Right lobe of liver (tissue), 6 donors: ENCODE data around the gene CORO2B. TPM values are rescaled to one million over a fixed set of nuclear protein-coding genes. Genes with fewer than 3 reads are reported as not detected.

Experiments used
- ATAC-seq, 4 donors: fragments of 200-7000 bp; cut with Tn5 transposase; one replicate each; pipeline ENCODE4 v1.9.1; 2020; ENCODE audit warnings: mild to moderate bottlenecking in 4 of 4, moderate library complexity in 4 of 4
- DNase-seq, 3 donors: peaks; one replicate each; pipeline ENCODE4 v3.0.0-alpha.2; 2020
- H3K27ac ChIP-seq, 3 donors: fragments of 200-600 bp; one replicate each; pipeline ENCODE4 v1.8.0; 2022
- H3K27me3 ChIP-seq, 2 donors: fragments of 200-600 bp; one replicate each; pipeline ENCODE4 v1.8.0; 2022
- H3K36me3 ChIP-seq, 4 donors: fragments of 200-600 bp; sonication (generic) in 1 of 4; one replicate each; pipeline versions ENCODE4 v1.5.1 to v1.8.0; 2017 to 2022; ENCODE audit warnings: control low read depth in 1 of 4
- H3K4me1 ChIP-seq, 4 donors: fragments of 200-600 bp; sonication (generic) in 1 of 4; one replicate each; pipeline versions ENCODE4 v1.5.1 to v1.8.0; 2017 to 2022; ENCODE audit warnings: control low read depth in 1 of 4
- H3K4me3 ChIP-seq, 3 donors: fragments of 200-600 bp; one replicate each; pipeline ENCODE4 v1.8.0; 2022
- H3K9me3 ChIP-seq, 4 donors: fragments of 200-600 bp; sonication (generic) in 1 of 4; one replicate each; pipeline versions ENCODE4 v1.5.1 to v1.8.0; 2017 to 2022; ENCODE audit warnings: control low read depth in 1 of 4
- CTCF ChIP-seq, 4 donors: fragments of 200-600 bp in 3 of 4; fragments of 450-650 bp in 1 of 4; IDR thresholded peaks; one replicate each; pipeline versions ENCODE4 v1.5.1 to v1.8.0; 2016 to 2022; ENCODE audit warnings: antibody characterized with exemption in 4 of 4, mild to moderate bottlenecking in 2 of 4
- POLR2A ChIP-seq: fragments of 450-650 bp; IDR thresholded peaks from one replicate; pipeline ENCODE4 v1.6.1; 2017; ENCODE audit warnings: antibody characterized with exemption, mild to moderate bottlenecking
- WGBS: methylation state at CpG from one replicate; pipeline ENCODE4 v1.1.6; 2018; ENCODE audit warnings: low coverage, low lambda C conversion rate; ENCODE audit not compliant: insufficient coverage; ENCODE audit errors: missing lambda C conversion rate; 5-methylcytosine and 5-hydroxymethylcytosine counted together
- intact Hi-C, 2 donors: fragments of 100-400 bp; cut with DNase I; formaldehyde crosslinking; loops; one replicate each; pipeline versions ENCODE4 v1.11.2 to v1.14.1; 2022
- total RNA-seq, 6 experiments: library from RNA; depleted of rRNA in 2 of 6; stranded (reverse); fragments of >200 nt in 2 of 6; fragmentation: NEBNext Ultra II Directional in 3 of 6; extraction: Animal tissue kit (Norgen Biotek cat#: 25700) in 3 of 6; gene quantifications; one replicate each; pipeline versions ENCODE4 v1.1.0 to v1.2.4, GENCODE V29; 2016 to 2023
- donor health status: DM: no; HTN: yes; CAD: no.
- donor health status: DM: no; HTN: no; CAD: no.
- donor health status: DM: no; HTN: no; CAD: no.
- donor health status: DM: no; HTN: yes; CAD: no.
- donor health status: DM: no; HTN: yes; CAD: no.

The CORO2B gene
- total RNA-seq, 6 experiments from 2014 or later, result 0.18 to 0.68 (median 0.41) TPM

DNA sequence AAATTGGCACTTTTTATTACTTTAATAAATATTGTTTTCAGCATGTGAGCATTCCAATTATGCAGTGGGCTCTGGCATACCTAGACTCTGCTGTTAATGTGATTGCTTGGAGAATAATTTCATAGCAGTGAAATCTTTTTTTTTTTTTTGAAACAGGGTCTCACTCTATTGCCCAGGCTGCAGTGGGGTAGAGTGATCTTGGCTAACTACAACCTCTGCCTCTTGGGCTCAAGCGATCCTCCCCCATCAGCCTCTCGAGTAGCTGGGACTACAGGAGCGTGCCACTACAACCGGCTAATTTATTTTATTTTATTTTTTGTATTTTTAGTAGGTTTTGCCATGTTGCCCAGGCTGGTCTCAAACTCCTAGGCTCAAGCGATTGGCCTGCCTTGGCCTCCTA is 14.6 kb upstream of the CORO2B start:
- Histone ChIP-seq H3K4me3 (no peak overlapping the region), H3K4me1 (peaks cover 0 to 7% (median under 1%) of the 10 kb centered on the region in 4 donors), H3K27ac (no peak overlapping the region), H3K9me3 (no peaks in the 10 kb centered on the region), H3K27me3 (no peaks in the 10 kb centered on the region), H3K36me3 (no peaks in the 10 kb centered on the region)
- DNase-seq (no peak), ATAC-seq (no peak)
- intact Hi-C loops, result no loop called here
- WGBS, result 91% methylated on average over 4 of the region's 5 CpGs
- TF ChIP-seq CTCF (IDR thresholded peaks at IDR 0.05) (no peak), POLR2A (no peak)

- Histone ChIP-seq H3K4me3 (no peak overlapping the region), H3K36me3 (no peaks in the 10 kb centered on the region), H3K4me1 (no peaks in the 10 kb centered on the region), H3K9me3 (no peaks in the 10 kb centered on the region), H3K27ac (no peak overlapping the region), H3K27me3 (no peaks in the 10 kb centered on the region)
- DNase-seq (no peak), ATAC-seq (no peak)
- TF ChIP-seq CTCF (IDR thresholded peaks at IDR 0.05) (no peak), POLR2A (no peak)
- intact Hi-C loops, result no loop called here
Observed at GRCh38 chr15:68565234-68565633, 13.6 kb upstream of the CORO2B start.

DNA sequence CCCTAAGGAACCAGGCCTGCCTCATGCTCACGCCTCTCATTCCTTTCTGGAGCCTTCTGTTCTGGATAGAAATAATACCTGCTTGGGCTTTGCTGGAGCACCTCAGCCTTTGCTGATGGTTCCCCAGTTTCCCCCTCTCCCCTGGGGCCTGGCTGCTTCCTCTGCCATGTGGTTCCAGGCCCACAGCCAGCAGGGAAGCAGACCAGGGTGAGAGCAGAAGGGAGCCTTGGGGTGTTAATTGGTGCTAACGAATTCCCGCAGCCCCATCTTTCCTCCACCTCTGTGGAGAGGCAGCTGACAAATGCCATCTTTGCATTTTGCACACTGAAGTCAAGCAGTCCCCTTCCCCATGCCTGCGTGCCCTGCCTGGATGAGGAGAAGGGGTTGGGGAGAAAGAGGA is 13.1 kb upstream of the CORO2B start:
- no peak for ATAC-seq
- Histone ChIP-seq H3K27ac (no peak overlapping the region), H3K36me3 (no peaks in the 10 kb centered on the region), H3K4me1 (no peaks in the 10 kb centered on the region), H3K27me3 (no peaks in the 10 kb centered on the region), H3K9me3 (no peaks in the 10 kb centered on the region), H3K4me3 (no peak overlapping the region)
- WGBS, result 92% methylated on average over 2 of the region's 4 CpGs
- TF ChIP-seq CTCF (IDR thresholded peaks at IDR 0.05), result no peak
- TF ChIP-seq POLR2A, result no peak
- intact Hi-C loops, result no loop called here
- DNase-seq, result no peak

DNA sequence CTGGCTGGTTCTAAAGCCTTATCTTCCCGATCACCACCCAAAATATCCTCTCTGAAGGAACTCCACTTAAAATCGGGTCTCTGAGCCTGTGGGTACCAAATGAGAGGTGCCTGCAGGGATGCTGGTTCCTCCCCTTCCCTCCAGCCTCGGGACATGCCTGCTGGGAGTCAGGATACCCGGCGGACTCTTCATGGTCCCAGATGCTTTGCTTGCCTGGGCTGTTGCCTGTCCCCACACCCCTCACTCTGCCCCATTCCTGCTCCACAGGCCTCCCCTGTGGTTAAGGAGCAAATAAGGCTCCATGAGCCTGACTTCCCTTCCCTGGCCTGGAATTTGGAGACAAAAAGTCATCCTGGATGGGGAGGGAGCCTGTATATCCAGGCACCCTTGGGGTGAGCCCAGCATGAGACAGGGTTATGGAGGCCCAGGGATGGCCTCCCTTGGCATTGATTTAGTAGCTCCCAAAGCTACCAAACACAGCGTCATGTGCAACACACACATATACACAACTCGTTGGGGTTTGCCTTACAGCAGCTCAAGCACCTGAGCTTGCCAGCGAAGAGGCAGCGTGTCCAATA is 12.3 kb upstream of the CORO2B start:
- DNase-seq, result no peak
- intact Hi-C loops, result no loop called here
- Histone ChIP-seq H3K4me3 (no peak overlapping the region), H3K4me1 (no peaks in the 10 kb centered on the region), H3K9me3 (no peaks in the 10 kb centered on the region), H3K36me3 (no peaks in the 10 kb centered on the region), H3K27ac (no peak overlapping the region), H3K27me3 (no peaks in the 10 kb centered on the region)
- 80% methylated on average over 1 of the region's 9 CpGs for WGBS
- ATAC-seq, result no peak
- TF ChIP-seq POLR2A (no peak), CTCF (IDR thresholded peaks at IDR 0.05) (no peak)

GRCh38 chr15:68567345-68567744 is 11.4 kb upstream of the CORO2B start:
- Histone ChIP-seq H3K27me3 (no peaks in the 10 kb centered on the region), H3K9me3 (no peaks in the 10 kb centered on the region), H3K4me1 (no peaks in the 10 kb centered on the region), H3K4me3 (no peak overlapping the region), H3K27ac (no peak overlapping the region), H3K36me3 (no peaks in the 10 kb centered on the region)
- intact Hi-C loops, result no loop called here
- no peak for TF ChIP-seq POLR2A
- TF ChIP-seq CTCF (IDR thresholded peaks at IDR 0.05), result no peak
- no peak for DNase-seq
- ATAC-seq, result no peak
- WGBS, result 77% methylated on average over 3 of the region's 3 CpGs
